GM12878 (cell line): ENCODE measurements around the gene NLGN3. TPM values are rescaled to one million over a fixed set of nuclear protein-coding genes. Genes with fewer than 3 reads are reported as not detected.

ENCODE experiments used
- ATAC-seq: fragments of 200-7000 bp; cut with Tn5 transposase; 3 replicates; pipeline ENCODE4 v1.9.1; 2020; ENCODE audit warnings: mild to moderate bottlenecking, moderate library complexity
- BruUV-seq: library from RNA; stranded (reverse); fragments of 400-500 nt; replicated peaks from 2 replicates; lab custom pipeline; 2021; lab: Mats Ljungman, UMichigan
- CTCF ChIA-PET: fragments of 300-600 bp; sonication (Branson Sonifier 250); formaldehyde crosslinking; extraction: SDS; loops from one replicate; lab custom pipeline; 2021; ENCODE audit warnings: inconsistent platforms; lab: Yijun Ruan, JAX
- POLR2A ChIA-PET: fragments of 350-600 bp; formaldehyde crosslinking; extraction: SDS; loops from one replicate; lab custom pipeline; 2021; ENCODE audit warnings: inconsistent platforms; lab: Charles Lee
- RAD21 ChIA-PET: fragments of 300-600 bp; sonication (Branson Sonifier 250); formaldehyde crosslinking; loops from one replicate; lab custom pipeline; 2023; ENCODE audit warnings: antibody characterized with exemption; ENCODE audit not compliant: unreplicated experiment; lab: Charles Lee
- SMC1A ChIA-PET: fragments of 300-600 bp; sonication (Branson Sonifier 250); formaldehyde crosslinking; loops from one replicate; lab custom pipeline; 2023; ENCODE audit not compliant: unreplicated experiment, uncharacterized antibody; lab: Charles Lee
- DNase-seq: peaks from one replicate; pipeline ENCODE4 v3.0.0-alpha.2; 2011; ENCODE audit warnings: low read depth, low spot score
- FAIRE-seq: peaks from 3 replicates; lab custom pipeline; 2011; peaks lifted over from hg19 to GRCh38; lab: Jason Lieb, UNC
- H2AFZ ChIP-seq: 2 replicates; pipeline ENCODE4 v1.6.0; 2011; ENCODE audit warnings: low read depth, low read length, control low read depth; ENCODE audit not compliant: control insufficient read depth
- H3K27ac ChIP-seq: 2 replicates; pipeline ENCODE4 v1.5.1; 2011; ENCODE audit warnings: control low read depth; ENCODE audit not compliant: control insufficient read depth, insufficient read depth
- H3K27me3 ChIP-seq, 2 experiments: replicated peaks in 1 of 2; 2 replicates each; pipeline versions ENCODE4 v1.6.0 to v1.6.1; 2011; ENCODE audit warnings: low read length in 1 of 2; ENCODE audit not compliant: control insufficient read depth in 2 of 2, insufficient read depth in 2 of 2
- H3K36me3 ChIP-seq, 2 experiments: 2 replicates each; pipeline ENCODE4 v1.5.1; 2011; ENCODE audit warnings: low read length in 1 of 2; ENCODE audit not compliant: control insufficient read depth in 2 of 2, insufficient read depth in 2 of 2
- H3K4me1 ChIP-seq: 2 replicates; pipeline ENCODE4 v1.6.1; 2011; ENCODE audit warnings: mild to moderate bottlenecking, low read length, moderate library complexity, mixed read lengths; ENCODE audit not compliant: control insufficient read depth, insufficient read depth
- H3K4me2 ChIP-seq: 2 replicates; pipeline ENCODE4 v1.6.0; 2011; ENCODE audit warnings: control low read depth; ENCODE audit not compliant: control insufficient read depth, insufficient read depth
- H3K4me3 ChIP-seq: fragments of 200-600 bp; sonication (generic); 2 replicates; pipeline ENCODE4 v1.5.1; 2016
- H3K79me2 ChIP-seq: 2 replicates; pipeline ENCODE4 v1.6.0; 2011; ENCODE audit warnings: low read length; ENCODE audit not compliant: control insufficient read depth, insufficient read depth
- H3K9ac ChIP-seq: 2 replicates; pipeline ENCODE4 v1.8.0; 2011; ENCODE audit warnings: low read length, control low read depth, mixed read lengths; ENCODE audit not compliant: control insufficient read depth, insufficient read depth
- H3K9me3 ChIP-seq: replicated peaks from 3 replicates; pipeline ENCODE4 v1.5.1; 2011; ENCODE audit warnings: mild to moderate bottlenecking, low read length; ENCODE audit not compliant: control insufficient read depth, insufficient read depth
- H4K20me1 ChIP-seq: 2 replicates; pipeline ENCODE4 v1.6.0; 2011; ENCODE audit not compliant: control insufficient read depth, insufficient read depth
- HDGF ChIP-seq: fragments of 450-650 bp; IDR thresholded peaks from 2 replicates; pipeline ENCODE4 v1.6.1; 2016; ENCODE audit warnings: antibody characterized with exemption
- NR2C2 ChIP-seq: IDR thresholded peaks from 2 replicates; pipeline ENCODE4 v1.6.1; 2011; ENCODE audit warnings: borderline replicate concordance, low read depth; ENCODE audit not compliant: control insufficient read depth, insufficient read length
- PAX8 ChIP-seq: fragments of 450-650 bp; IDR thresholded peaks from 2 replicates; pipeline ENCODE4 v1.6.1; 2017; ENCODE audit warnings: mild to moderate bottlenecking, moderate library complexity
- PML ChIP-seq: IDR thresholded peaks from 2 replicates; pipeline ENCODE4 v1.6.1; 2012; ENCODE audit warnings: low read length, inconsistent platforms
- SKIL ChIP-seq: fragments of 450-650 bp; IDR thresholded peaks from 2 replicates; pipeline ENCODE4 v1.6.1; 2017; ENCODE audit warnings: mild to moderate bottlenecking, low read depth, inconsistent platforms; ENCODE audit not compliant: poor library complexity, severe bottlenecking
- SMAD5 ChIP-seq: IDR thresholded peaks from 2 replicates; pipeline ENCODE4 v1.6.1; 2016; ENCODE audit warnings: antibody characterized with exemption, low read depth
- SRF ChIP-seq, 2 experiments: IDR thresholded peaks; 2 replicates each; pipeline ENCODE4 v1.6.1; 2011; ENCODE audit warnings: low read depth in 2 of 2, low read length in 2 of 2, mild to moderate bottlenecking in 1 of 2, moderate library complexity in 1 of 2
- TCF12 ChIP-seq: IDR thresholded peaks from 2 replicates; pipeline ENCODE4 v1.6.1; 2011; ENCODE audit warnings: low read depth, mild to moderate bottlenecking, low read length
- WGBS: methylation state at CpG from one replicate; pipeline ENCODE4 v1.1.6; 2016; ENCODE audit warnings: low lambda C conversion rate; ENCODE audit not compliant: insufficient replicate concordance, insufficient coverage; ENCODE audit errors: missing lambda C conversion rate; 5-methylcytosine and 5-hydroxymethylcytosine counted together
- in situ Hi-C: fragments of 300-500 bp; cut with MboI; formaldehyde crosslinking; loops from 9 replicates; pipeline ENCODE4 v1.14.3; 2018; ENCODE audit warnings: mixed read lengths
- intact Hi-C: fragments of 100-400 bp; cut with micrococcal nuclease; formaldehyde crosslinking; loops from one replicate; pipeline ENCODE4 v1.14.2; 2022; ENCODE audit not compliant: unreplicated experiment
- polyA plus RNA-seq, 11 experiments: library from polyadenylated mRNA; depleted of rRNA in 4 of 11; unstranded in 6 of 11; stranded (reverse) in 5 of 11; fragments of >200 nt; fragmentation: Nextera tagmentation in 4 of 11; fragmentation: Illumina TruSeq in 1 of 11; extraction: Ambion mirVana in 4 of 11; extraction: Trizol in 1 of 11; gene quantifications; 1 replicate in 1 of 11; 2 replicates in 10 of 11; pipeline versions ENCODE4 v1.2.1 to v1.2.3, GENCODE V29; 2011 to 2016; ENCODE audit warnings: inconsistent platforms in 2 of 11, missing spikeins in 2 of 11, low read depth in 1 of 11
- total RNA-seq, 4 experiments: library from RNA; depleted of rRNA in 3 of 4; stranded (reverse); fragments of >200 nt in 3 of 4; fragmentation: Illumina TruSeq in 1 of 4; extraction: Trizol in 1 of 4; gene quantifications; 2 replicates each; pipeline versions ENCODE4 v1.2.1 to v1.2.3, GENCODE V29; 2013 to 2021
- TF ChIP-seq, protein P1 (sequence below): fragments of 450-650 bp; IDR thresholded peaks from 2 replicates; pipeline ENCODE4 v1.6.1; 2016; ENCODE audit warnings: mild to moderate bottlenecking, moderate library complexity, borderline replicate concordance

NLGN3 gene
- total and polyA plus RNA-seq, 10 of the 15 experiments (the other 5 are each of a cell fraction or from before 2014, with no cell fraction given) = 0.07 to 0.73 (median 0.28) TPM

- ChIA-PET RAD21 (no interaction called here), SMC1A (interaction anchor here (0.5 kb wide), 1 partner anchor 159 kb away, joined by 3 read pairs; no protein-coding TSS in a partner anchor), POLR2A (interaction anchor here (7.8 kb wide), 1 partner anchor 12 kb away, joined by 76 read pairs; no protein-coding TSS in a partner anchor), CTCF (interaction anchor here (1.2 kb wide), 1 partner anchor 13 kb away, joined by 3 read pairs; no protein-coding TSS in a partner anchor)
- DNase-seq (no peak), FAIRE-seq (no peak), ATAC-seq (no peak)
- no peak overlapping the region for H3K4me2 ChIP-seq
- no TSS peak for BruUV-seq
- H3K9ac ChIP-seq = no peak overlapping the region
- intact Hi-C loops (loop anchor here (5.0 kb wide), 1 partner anchor 67 kb away; the partner anchor contains the start of gene ZMYM3), in situ Hi-C loops (no loop called here)
- no peaks in the 10 kb centered on the region; a peak in 1 of 4 replicates for H3K36me3 ChIP-seq
- no peaks in the 10 kb centered on the region for H4K20me1 ChIP-seq
- no peak for TF ChIP-seq PAX8
- no peaks in the 10 kb centered on the region for H3K4me1 ChIP-seq
- no peaks in the 10 kb centered on the region for H3K27me3 ChIP-seq
- 41% methylated on average over 3 of the region's 4 CpGs for WGBS
- no peaks in the 10 kb centered on the region for H3K9me3 ChIP-seq
- H3K4me3 ChIP-seq = no peak overlapping the region
- H3K27ac ChIP-seq = no peak overlapping the region
- H3K79me2 ChIP-seq = no peaks in the 10 kb centered on the region; the same call in 1 of the 2 replicates
- H2AFZ ChIP-seq = no peak overlapping the region
Observed at GRCh38 chrX:71184803-71185495, 40.3 kb downstream of the NLGN3 start.

DNA sequence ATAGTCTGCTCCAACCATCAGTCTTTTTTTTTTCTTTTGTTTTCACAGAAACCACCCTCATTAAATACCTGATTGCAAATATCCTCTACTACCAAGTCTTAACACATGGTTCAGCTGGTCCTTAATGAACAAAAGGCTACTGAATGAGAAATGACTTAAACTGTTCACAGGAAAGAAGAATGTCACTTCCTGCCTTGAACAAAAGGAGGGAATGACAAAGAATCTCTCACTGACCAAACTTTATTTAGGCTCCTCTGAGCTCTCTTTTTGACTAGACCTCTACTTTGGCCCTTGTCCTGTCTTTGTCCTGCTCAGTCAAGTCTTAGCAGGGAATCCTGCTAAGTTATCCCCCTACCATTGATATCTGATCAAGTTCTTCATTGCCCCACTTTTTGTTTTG lies 46.6 kb downstream of the NLGN3 start:
- DNase-seq = no peak
- Histone ChIP-seq H3K79me2 (peaks cover 14% of the 10 kb centered on the region), H3K4me3 (no peak overlapping the region), H3K27ac (no peak overlapping the region), H3K9ac (no peak overlapping the region), H2AFZ (no peak overlapping the region), H3K4me2 (no peak overlapping the region), H3K4me1 (no peaks in the 10 kb centered on the region), H3K27me3 (no peaks in the 10 kb centered on the region), H3K9me3 (no peaks in the 10 kb centered on the region), H4K20me1 (no peaks in the 10 kb centered on the region), H3K36me3 (no peaks in the 10 kb centered on the region)
- ChIA-PET CTCF (no interaction called here), POLR2A (interaction anchor here (0.6 to 3.7 kb wide), 2 partner anchors 9 to 15 kb away, joined by 5 to 18 read pairs; no protein-coding TSS in a partner anchor), SMC1A (interaction anchor here (2.1 to 3.0 kb wide), 2 partner anchors 9 to 93 kb away, joined by 7 to 10 read pairs; partner anchors contain the start of gene NONO), RAD21 (no interaction called here)
- BruUV-seq = no TSS peak
- TF ChIP-seq SMAD5 (no peak), NR2C2 (no peak), SRF (IDR thresholded peaks at IDR 0.05; ENCODE audit: low read depth in 2 of 2, low read length in 2 of 2) (no peak), HDGF (no peak), TCF12 (no peak), PML (no peak), SKIL (no peak)
- TF ChIP-seq, protein P1, sequence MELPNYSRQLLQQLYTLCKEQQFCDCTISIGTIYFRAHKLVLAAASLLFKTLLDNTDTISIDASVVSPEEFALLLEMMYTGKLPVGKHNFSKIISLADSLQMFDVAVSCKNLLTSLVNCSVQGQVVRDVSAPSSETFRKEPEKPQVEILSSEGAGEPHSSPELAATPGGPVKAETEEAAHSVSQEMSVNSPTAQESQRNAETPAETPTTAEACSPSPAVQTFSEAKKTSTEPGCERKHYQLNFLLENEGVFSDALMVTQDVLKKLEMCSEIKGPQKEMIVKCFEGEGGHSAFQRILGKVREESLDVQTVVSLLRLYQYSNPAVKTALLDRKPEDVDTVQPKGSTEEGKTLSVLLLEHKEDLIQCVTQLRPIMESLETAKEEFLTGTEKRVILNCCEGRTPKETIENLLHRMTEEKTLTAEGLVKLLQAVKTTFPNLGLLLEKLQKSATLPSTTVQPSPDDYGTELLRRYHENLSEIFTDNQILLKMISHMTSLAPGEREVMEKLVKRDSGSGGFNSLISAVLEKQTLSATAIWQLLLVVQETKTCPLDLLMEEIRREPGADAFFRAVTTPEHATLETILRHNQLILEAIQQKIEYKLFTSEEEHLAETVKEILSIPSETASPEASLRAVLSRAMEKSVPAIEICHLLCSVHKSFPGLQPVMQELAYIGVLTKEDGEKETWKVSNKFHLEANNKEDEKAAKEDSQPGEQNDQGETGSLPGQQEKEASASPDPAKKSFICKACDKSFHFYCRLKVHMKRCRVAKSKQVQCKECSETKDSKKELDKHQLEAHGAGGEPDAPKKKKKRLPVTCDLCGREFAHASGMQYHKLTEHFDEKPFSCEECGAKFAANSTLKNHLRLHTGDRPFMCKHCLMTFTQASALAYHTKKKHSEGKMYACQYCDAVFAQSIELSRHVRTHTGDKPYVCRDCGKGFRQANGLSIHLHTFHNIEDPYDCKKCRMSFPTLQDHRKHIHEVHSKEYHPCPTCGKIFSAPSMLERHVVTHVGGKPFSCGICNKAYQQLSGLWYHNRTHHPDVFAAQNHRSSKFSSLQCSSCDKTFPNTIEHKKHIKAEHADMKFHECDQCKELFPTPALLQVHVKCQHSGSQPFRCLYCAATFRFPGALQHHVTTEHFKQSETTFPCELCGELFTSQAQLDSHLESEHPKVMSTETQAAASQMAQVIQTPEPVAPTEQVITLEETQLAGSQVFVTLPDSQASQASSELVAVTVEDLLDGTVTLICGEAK = peak; percentile 53
- in situ Hi-C loops (loop anchor here (10.0 kb wide), 1 partner anchor 344 kb away; the partner anchor contains the start of gene OGT), intact Hi-C loops (no loop called here)
- no peak for FAIRE-seq
- no peak; the same call in 2 of the 3 replicates for ATAC-seq
